H1 (cell line): Measurements from ENCODE around the gene PTH1R. TPM values are rescaled to one million over a fixed set of nuclear protein-coding genes. Genes with fewer than 3 reads are reported as not detected.

Experiments
- CTCF ChIA-PET: fragments of 300-600 bp; sonication (Branson Sonifier 250); formaldehyde crosslinking; loops from one replicate; lab custom pipeline; 2021; ENCODE audit not compliant: partially characterized antibody; lab: Charles Lee
- POLR2A ChIA-PET: fragments of 300-600 bp; sonication (Branson Sonifier 250); formaldehyde crosslinking; loops from one replicate; lab custom pipeline; 2021; ENCODE audit warnings: inconsistent platforms; ENCODE audit not compliant: partially characterized antibody; lab: Charles Lee
- DNase-seq, 2 experiments: peaks; one replicate each; pipeline versions ENCODE4 v3.0.0 to v3.0.0-alpha.2; 2010 to 2022; ENCODE audit warnings: low spot score in 2 of 2, low read depth in 1 of 2, mixed read lengths in 1 of 2
- FAIRE-seq: peaks from 2 replicates; lab custom pipeline; 2011; peaks lifted over from hg19 to GRCh38; lab: Jason Lieb, UNC
- H2AFZ ChIP-seq: 2 replicates; pipeline ENCODE4 v1.8.1; 2012; ENCODE audit warnings: low read length, inconsistent platforms
- H2AK5ac ChIP-seq: 2 replicates; pipeline ENCODE4 v1.6.1; 2013; ENCODE audit warnings: low read depth, low read length
- H2BK120ac ChIP-seq: replicated peaks from 2 replicates; pipeline ENCODE3; 2013; ENCODE audit warnings: low read depth, low read length, inconsistent platforms
- H2BK12ac ChIP-seq: 2 replicates; pipeline ENCODE4 v1.6.1; 2013; ENCODE audit warnings: low read depth, low read length
- H2BK15ac ChIP-seq: 2 replicates; pipeline ENCODE4 v1.6.1; 2013; ENCODE audit warnings: low read length
- H2BK20ac ChIP-seq: 2 replicates; pipeline ENCODE4 v1.6.1; 2013; ENCODE audit warnings: low read length
- H2BK5ac ChIP-seq: 2 replicates; pipeline ENCODE4 v1.6.1; 2013; ENCODE audit warnings: low read depth, low read length
- H3K14ac ChIP-seq: 2 replicates; pipeline ENCODE4 v1.6.1; 2013; ENCODE audit warnings: inconsistent platforms; ENCODE audit not compliant: insufficient read length
- H3K18ac ChIP-seq: 2 replicates; pipeline ENCODE4 v1.6.1; 2013; ENCODE audit warnings: low read length; ENCODE audit errors: extremely low read depth
- H3K23ac ChIP-seq: 2 replicates; pipeline ENCODE4 v1.6.1; 2013; ENCODE audit warnings: inconsistent platforms; ENCODE audit not compliant: insufficient read length
- H3K23me2 ChIP-seq: 2 replicates; pipeline ENCODE4 v1.6.1; 2013; ENCODE audit warnings: low read depth, low read length
- H3K27ac ChIP-seq: 2 replicates; pipeline ENCODE4 v1.6.1; 2011; ENCODE audit warnings: low read depth, low read length, inconsistent platforms
- H3K27me3 ChIP-seq, 4 experiments: replicated peaks in 1 of 4; 1 replicate in 1 of 4; 2 replicates in 3 of 4; pipeline versions ENCODE4 v1.6.1 to v1.8.1; 2011 to 2013; ENCODE audit warnings: low read length in 3 of 4, mild to moderate bottlenecking in 3 of 4, inconsistent platforms in 2 of 4, mixed read lengths in 2 of 4, moderate library complexity in 1 of 4; ENCODE audit not compliant: control insufficient read depth in 3 of 4, insufficient read depth in 3 of 4; ENCODE audit errors: extremely low read depth in 1 of 4
- H3K36me3 ChIP-seq, 4 experiments: 2 replicates each; pipeline versions ENCODE4 v1.6.1 to v1.8.1; 2011 to 2013; ENCODE audit warnings: mild to moderate bottlenecking in 4 of 4, low read length in 3 of 4, moderate library complexity in 2 of 4, control low read depth in 1 of 4, inconsistent platforms in 1 of 4; ENCODE audit not compliant: insufficient read depth in 4 of 4, control insufficient read depth in 2 of 4
- H3K4ac ChIP-seq: replicated peaks from 2 replicates; pipeline ENCODE3; 2013; ENCODE audit warnings: low read length, low read depth, mixed read lengths, inconsistent platforms; ENCODE audit not compliant: insufficient read length
- H3K4me1 ChIP-seq, 4 experiments: replicated peaks in 1 of 4; 1 replicate in 1 of 4; 2 replicates in 3 of 4; pipeline versions ENCODE4 v1.6.1 to v1.8.1; 2011 to 2013; ENCODE audit warnings: low read length in 3 of 4, inconsistent platforms in 2 of 4, mixed read lengths in 1 of 4; ENCODE audit not compliant: insufficient read depth in 4 of 4, control insufficient read depth in 3 of 4
- H3K4me2 ChIP-seq, 2 experiments: 2 replicates each; pipeline versions ENCODE4 v1.6.1 to v1.8.1; 2011 to 2013; ENCODE audit warnings: low read depth in 2 of 2, low read length in 2 of 2, control low read depth in 1 of 2, inconsistent platforms in 1 of 2, mild to moderate bottlenecking in 1 of 2; ENCODE audit not compliant: insufficient read depth in 1 of 2
- H3K4me3 ChIP-seq, 4 experiments: fragments of 200-600, 300-600 bp in 1 of 4; sonication (generic), shearing (Covaris generic), sonication (Bioruptor Twin) in 1 of 4; 2 replicates each; pipeline versions ENCODE4 v1.5.1 to v1.8.1; 2011 to 2016; ENCODE audit warnings: low read length in 4 of 4, low read depth in 3 of 4, control low read depth in 2 of 4, inconsistent platforms in 2 of 4, mild to moderate bottlenecking in 2 of 4, mixed read lengths in 1 of 4, moderate library complexity in 1 of 4; ENCODE audit not compliant: insufficient read depth in 2 of 4; ENCODE audit errors: extremely low read depth in 1 of 4
- H3K56ac ChIP-seq: replicated peaks from 2 replicates; pipeline ENCODE3; 2013; ENCODE audit warnings: low read depth, mild to moderate bottlenecking, mixed read lengths, low read length, inconsistent platforms; ENCODE audit not compliant: insufficient read length
- H3K79me1 ChIP-seq: 2 replicates; pipeline ENCODE4 v1.6.1; 2013; ENCODE audit warnings: low read depth, low read length, control low read depth
- H3K79me2 ChIP-seq, 2 experiments: 2 replicates each; pipeline versions ENCODE4 v1.6.1 to v1.8.1; 2012 to 2013; ENCODE audit warnings: low read length in 2 of 2, mild to moderate bottlenecking in 2 of 2, inconsistent platforms in 1 of 2; ENCODE audit not compliant: insufficient read depth in 2 of 2, control insufficient read depth in 1 of 2
- H3K9ac ChIP-seq, 4 experiments: replicated peaks in 1 of 4; 1 replicate in 1 of 4; 2 replicates in 3 of 4; pipeline versions ENCODE4 v1.6.1 to v1.8.1; 2011 to 2013; ENCODE audit warnings: low read depth in 3 of 4, low read length in 3 of 4, control low read depth in 2 of 4, mild to moderate bottlenecking in 2 of 4, moderate library complexity in 2 of 4, inconsistent platforms in 1 of 4; ENCODE audit errors: extremely low read depth in 1 of 4
- H3K9me3 ChIP-seq, 2 experiments: 2 replicates each; pipeline versions ENCODE4 v1.6.1 to v1.8.1; 2012 to 2013; ENCODE audit warnings: mild to moderate bottlenecking in 2 of 2, moderate library complexity in 2 of 2, control low read depth in 1 of 2, inconsistent platforms in 1 of 2, low read depth in 1 of 2, low read length in 1 of 2, mixed read lengths in 1 of 2; ENCODE audit not compliant: insufficient read depth in 2 of 2
- H4K20me1 ChIP-seq, 2 experiments: replicated peaks in 1 of 2; 2 replicates each; pipeline versions ENCODE3 to v1.8.1; 2011 to 2013; ENCODE audit warnings: inconsistent platforms in 2 of 2, low read length in 2 of 2, mild to moderate bottlenecking in 1 of 2; ENCODE audit not compliant: insufficient read depth in 2 of 2, control insufficient read depth in 1 of 2
- H4K5ac ChIP-seq: 2 replicates; pipeline ENCODE4 v1.6.1; 2013; ENCODE audit warnings: low read length, low read depth, mixed read lengths, inconsistent platforms; ENCODE audit not compliant: insufficient read length
- H4K8ac ChIP-seq: 2 replicates; pipeline ENCODE4 v1.8.0; 2013; ENCODE audit warnings: mild to moderate bottlenecking, moderate library complexity, low read length, inconsistent platforms; ENCODE audit not compliant: insufficient read depth; ENCODE audit errors: extremely low read depth
- H4K91ac ChIP-seq: replicated peaks from 2 replicates; pipeline ENCODE3; 2013; ENCODE audit warnings: low read length, mixed read lengths, inconsistent platforms; ENCODE audit not compliant: insufficient read length
- CBX5 ChIP-seq: fragments of 300-800, 300-1000 bp; sonication (generic); IDR thresholded peaks from 2 replicates; pipeline ENCODE4 v1.7.1; 2016; ENCODE audit warnings: antibody characterized with exemption, low read length, low read depth
- CREB1 ChIP-seq: IDR thresholded peaks from 2 replicates; pipeline ENCODE4 v1.6.1; 2012; ENCODE audit warnings: inconsistent platforms
- JUND ChIP-seq: IDR thresholded peaks from 2 replicates; pipeline ENCODE4 v1.6.1; 2011; ENCODE audit warnings: mild to moderate bottlenecking, improper control_type of control experiment, low read length
- MAFK ChIP-seq: IDR thresholded peaks from 2 replicates; pipeline ENCODE4 v1.6.1; 2012; ENCODE audit warnings: low read depth, mild to moderate bottlenecking, improper control_type of control experiment, low read length
- NANOG ChIP-seq: IDR thresholded peaks from 2 replicates; pipeline ENCODE4 v1.6.1; 2011; ENCODE audit warnings: low read length, low read depth, mild to moderate bottlenecking, inconsistent platforms; ENCODE audit not compliant: insufficient read depth, poor library complexity, severe bottlenecking
- POLR2A ChIP-seq, 2 experiments: IDR thresholded peaks; 1 replicate in 1 of 2; 2 replicates in 1 of 2; pipeline ENCODE4 v1.6.1; 2011; ENCODE audit warnings: low read depth in 2 of 2, low read length in 2 of 2, mild to moderate bottlenecking in 2 of 2; ENCODE audit errors: control extremely low read depth in 1 of 2
- RXRA ChIP-seq: IDR thresholded peaks from 2 replicates; pipeline ENCODE4 v1.6.1; 2011; ENCODE audit warnings: low read depth, mild to moderate bottlenecking, low read length, moderate library complexity; ENCODE audit not compliant: insufficient read depth
- SP4 ChIP-seq: IDR thresholded peaks from 2 replicates; pipeline ENCODE4 v1.6.1; 2012; ENCODE audit warnings: low read length, inconsistent platforms
- TBP ChIP-seq: IDR thresholded peaks from 2 replicates; pipeline ENCODE4 v1.6.1; 2011; ENCODE audit warnings: low read depth, low read length, improper control_type of control experiment
- TCF12 ChIP-seq: IDR thresholded peaks from 2 replicates; pipeline ENCODE4 v1.6.1; 2011; ENCODE audit warnings: low read depth, mild to moderate bottlenecking, low read length
- TEAD4 ChIP-seq: IDR thresholded peaks from 2 replicates; pipeline ENCODE4 v1.6.1; 2012; ENCODE audit warnings: low read depth, low read length, inconsistent platforms, mixed read lengths
- ZNF274 ChIP-seq: IDR thresholded peaks from 2 replicates; pipeline ENCODE4 v1.7.0; 2012; ENCODE audit warnings: low read length, borderline replicate concordance; ENCODE audit errors: extremely low read depth
- WGBS, 2 experiments: shearing (Covaris generic) in 1 of 2; methylation state at CpG; one replicate each; pipeline versions ENCODE4 v1.1.6 to v1.1.7; 2013 to 2015; ENCODE audit warnings: low lambda C conversion rate in 2 of 2, mixed read lengths in 2 of 2, inconsistent platforms in 1 of 2, low coverage in 1 of 2, missing lambda C conversion rate in 1 of 2; ENCODE audit not compliant: insufficient replicate concordance in 2 of 2, insufficient coverage in 1 of 2, insufficient read length in 1 of 2; ENCODE audit errors: extremely low coverage in 1 of 2, missing lambda C conversion rate in 1 of 2; 5-methylcytosine and 5-hydroxymethylcytosine counted together
- polyA plus RNA-seq, 7 experiments: library from polyadenylated mRNA; depleted of rRNA in 3 of 7; stranded (reverse) in 5 of 7; unstranded in 2 of 7; fragments of >200 nt in 5 of 7; fragments of 200-250 nt in 2 of 7; gene quantifications; 1 replicate in 5 of 7; 2 replicates in 1 of 7; 4 replicates in 1 of 7; pipeline versions ENCODE4 v1.2.1 to v1.2.3, GENCODE V29; 2011 to 2013; ENCODE audit warnings: missing spikeins in 2 of 7, mixed read lengths in 2 of 7
- total RNA-seq: library from RNA; stranded (reverse); fragmentation: NEBNext Ultra II Directional; extraction: Animal tissue kit (Norgen Biotek cat#: 25700); gene quantifications from 2 replicates; pipeline ENCODE4 v1.2.1, GENCODE V29; 2021
- TF ChIP-seq, protein P1 (sequence below): IDR thresholded peaks from 2 replicates; pipeline ENCODE4 v1.6.1; 2012; ENCODE audit warnings: low read length, inconsistent platforms

PTH1R gene
- total and polyA plus RNA-seq, 2 of the 8 experiments (the other 6 are each of a cell fraction or from before 2014, with no cell fraction given) = 0.57 to 1.5 TPM

DNA sequence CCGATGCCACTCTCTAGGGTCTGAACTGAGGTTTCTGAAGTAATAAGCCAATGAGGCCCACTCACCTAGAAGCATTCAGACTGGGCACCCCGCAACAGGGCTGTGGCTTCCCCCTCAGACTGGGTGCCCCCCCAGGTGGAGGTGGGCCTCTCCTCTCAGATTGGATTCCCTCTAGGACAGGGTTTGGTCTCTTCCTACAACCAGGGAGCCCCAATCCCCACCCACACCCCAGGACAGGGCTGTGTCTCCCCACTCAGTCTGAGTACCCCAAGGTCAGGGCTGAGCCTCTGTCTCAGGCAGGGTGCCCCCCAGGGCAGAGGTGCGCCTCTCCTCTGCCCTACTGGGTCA lies 27.7 kb downstream of the PTH1R start:
- FAIRE-seq = no peak
- no peaks in the 10 kb centered on the region for H3K9me3 ChIP-seq
- H2BK20ac ChIP-seq = no peak overlapping the region
- peaks cover 0 to 5% of the 10 kb centered on the region in 2 experiments for H4K20me1 ChIP-seq
- peaks cover 0 to 3% (median 1%) of the 10 kb centered on the region in 4 experiments; a peak in 2 of 7 replicates for H3K4me1 ChIP-seq
- no peak overlapping the region for H3K4me2 ChIP-seq
- no peak overlapping the region for H4K91ac ChIP-seq
- no peak overlapping the region for H4K8ac ChIP-seq
- H3K14ac ChIP-seq = no peak overlapping the region
- no peak overlapping the region for H2BK12ac ChIP-seq
- TF ChIP-seq ZNF274 (no peak), CREB1 (no peak), TBP (no peak), NANOG (no peak), CBX5 (no peak), POLR2A (IDR thresholded peaks at IDR 0.05; ENCODE audit: control extremely low read depth in 1 of 2, low read depth in 2 of 2, low read length in 2 of 2) (no peak), SP4 (no peak), RXRA (no peak), JUND (no peak), MAFK (no peak), TEAD4 (no peak), TCF12 (no peak)
- TF ChIP-seq, protein P1, sequence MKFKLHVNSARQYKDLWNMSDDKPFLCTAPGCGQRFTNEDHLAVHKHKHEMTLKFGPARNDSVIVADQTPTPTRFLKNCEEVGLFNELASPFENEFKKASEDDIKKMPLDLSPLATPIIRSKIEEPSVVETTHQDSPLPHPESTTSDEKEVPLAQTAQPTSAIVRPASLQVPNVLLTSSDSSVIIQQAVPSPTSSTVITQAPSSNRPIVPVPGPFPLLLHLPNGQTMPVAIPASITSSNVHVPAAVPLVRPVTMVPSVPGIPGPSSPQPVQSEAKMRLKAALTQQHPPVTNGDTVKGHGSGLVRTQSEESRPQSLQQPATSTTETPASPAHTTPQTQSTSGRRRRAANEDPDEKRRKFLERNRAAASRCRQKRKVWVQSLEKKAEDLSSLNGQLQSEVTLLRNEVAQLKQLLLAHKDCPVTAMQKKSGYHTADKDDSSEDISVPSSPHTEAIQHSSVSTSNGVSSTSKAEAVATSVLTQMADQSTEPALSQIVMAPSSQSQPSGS = no peak
- TF ChIP-seq, all 59 proteins: peak for 0
- Histone ChIP-seq H4K5ac (no peak overlapping the region), H3K23ac (no peak overlapping the region), H3K79me2 (no peaks in the 10 kb centered on the region), H3K36me3 (no peaks in the 10 kb centered on the region), H3K27me3 (no peaks in the 10 kb centered on the region; a peak in 2 of 7 replicates), H3K18ac (no peak overlapping the region), H3K4ac (no peak overlapping the region), H2AK5ac (no peak overlapping the region), H3K9ac (no peak overlapping the region), H2BK120ac (no peak overlapping the region), H3K79me1 (no peaks in the 10 kb centered on the region; the same call in 1 of the 2 replicates), H2AFZ (no peak overlapping the region), H2BK15ac (no peak overlapping the region), H3K56ac (no peak overlapping the region), H3K4me3 (no peak overlapping the region), H3K27ac (no peak overlapping the region), H3K23me2 (no peaks in the 10 kb centered on the region; the same call in 1 of the 2 replicates), H2BK5ac (no peak overlapping the region)
- 100% methylated on average over 1 of the region's 3 CpGs; no CpG with 5 or more reads in 1 of the 2 experiments for WGBS, 2 experiments
- DNase-seq = no peak
- ChIA-PET CTCF (interaction anchor here (0.8 to 2.4 kb wide), 3 partner anchors 10 to 56 kb away, joined by 3 to 8 read pairs (median 4); no protein-coding TSS in a partner anchor), POLR2A (interaction anchor here (0.8 to 1.0 kb wide), 2 partner anchors 14 to 105 kb away, joined by 3 read pairs; no protein-coding TSS in a partner anchor)
